ENCODE data around the gene PIP5KL1. TPM values are rescaled to one million over a fixed set of nuclear protein-coding genes. Genes with fewer than 3 reads are reported as not detected.

The PIP5KL1 gene
- total RNA-seq, 1 experiment from 2014 or later, result 16.8 TPM

DNA sequence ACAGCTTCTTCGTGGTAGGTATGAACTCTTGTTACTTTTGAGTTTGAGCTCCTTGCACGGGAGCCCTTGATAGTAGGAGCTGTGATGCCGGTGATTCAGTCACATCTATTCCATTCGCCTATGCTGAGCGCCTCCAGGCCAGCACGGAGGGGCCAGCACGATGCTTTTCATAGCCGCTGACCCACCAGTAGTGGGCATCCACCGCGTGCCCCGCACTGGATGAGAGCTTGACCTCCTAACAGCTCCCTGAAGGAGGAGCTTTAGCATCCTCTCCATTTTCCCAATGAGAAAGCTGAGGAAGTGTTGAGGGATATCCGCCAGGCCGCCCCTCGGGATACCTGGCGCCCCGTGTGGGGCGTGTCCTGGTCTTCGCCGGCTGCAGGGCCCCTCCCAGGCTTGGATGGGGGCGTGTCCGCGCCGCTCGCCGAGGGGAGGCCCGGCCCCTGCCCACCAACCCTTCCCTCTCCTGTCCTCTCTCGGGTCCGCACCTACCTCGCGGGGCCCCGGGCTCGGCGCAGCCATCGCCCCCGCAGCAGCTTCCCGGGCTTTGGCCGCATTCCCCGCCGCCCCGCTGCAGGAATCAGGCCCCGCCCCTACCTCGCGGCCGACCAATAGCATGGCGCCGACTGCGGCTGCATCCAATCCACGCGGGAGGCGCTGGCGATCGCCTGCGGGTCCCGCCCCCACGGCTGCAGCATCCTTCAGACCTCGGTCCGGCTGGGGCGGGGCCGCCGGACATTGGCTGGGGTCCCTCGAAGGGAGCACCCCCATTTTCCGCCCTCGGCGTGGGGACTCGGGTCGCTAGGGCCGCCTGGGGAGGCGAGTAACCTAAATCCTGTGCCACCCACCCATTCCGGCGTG is at the start of gene PIP5KL1 (continued):
- TF ChIP-seq TCF7 (CRISPR knock-in tag; IDR thresholded peaks at IDR 0.05; ENCODE audit: low read depth), result no peak
- TF ChIP-seq ESRRA (CRISPR knock-in tag; IDR thresholded peaks at IDR 0.05; ENCODE audit: borderline replicate concordance), result no peak
- TF ChIP-seq, protein P1, sequence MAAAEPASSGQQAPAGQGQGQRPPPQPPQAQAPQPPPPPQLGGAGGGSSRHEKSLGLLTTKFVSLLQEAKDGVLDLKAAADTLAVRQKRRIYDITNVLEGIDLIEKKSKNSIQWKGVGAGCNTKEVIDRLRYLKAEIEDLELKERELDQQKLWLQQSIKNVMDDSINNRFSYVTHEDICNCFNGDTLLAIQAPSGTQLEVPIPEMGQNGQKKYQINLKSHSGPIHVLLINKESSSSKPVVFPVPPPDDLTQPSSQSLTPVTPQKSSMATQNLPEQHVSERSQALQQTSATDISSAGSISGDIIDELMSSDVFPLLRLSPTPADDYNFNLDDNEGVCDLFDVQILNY (CRISPR knock-in tag; IDR thresholded peaks at IDR 0.05), result peak; percentile 95
- no peak for TF ChIP-seq NR3C1 (CRISPR knock-in tag; conservative IDR thresholded peaks at IDR 0.05; ENCODE audit: low read depth)
- TF ChIP-seq ATF1 (CRISPR knock-in tag; IDR thresholded peaks at IDR 0.05), result no peak; the same call in 1 of the 2 replicates
- TF ChIP-seq SOX15 (CRISPR knock-in tag; IDR thresholded peaks at IDR 0.05), result no peak
- no peak for TF ChIP-seq IRF2 (CRISPR knock-in tag; IDR thresholded peaks at IDR 0.05; ENCODE audit: borderline replicate concordance, low read depth)
- TF ChIP-seq TEAD1 (CRISPR knock-in tag; IDR thresholded peaks at IDR 0.05), result peak; percentile 98
- TF ChIP-seq, protein P2, sequence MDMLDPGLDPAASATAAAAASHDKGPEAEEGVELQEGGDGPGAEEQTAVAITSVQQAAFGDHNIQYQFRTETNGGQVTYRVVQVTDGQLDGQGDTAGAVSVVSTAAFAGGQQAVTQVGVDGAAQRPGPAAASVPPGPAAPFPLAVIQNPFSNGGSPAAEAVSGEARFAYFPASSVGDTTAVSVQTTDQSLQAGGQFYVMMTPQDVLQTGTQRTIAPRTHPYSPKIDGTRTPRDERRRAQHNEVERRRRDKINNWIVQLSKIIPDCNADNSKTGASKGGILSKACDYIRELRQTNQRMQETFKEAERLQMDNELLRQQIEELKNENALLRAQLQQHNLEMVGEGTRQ (CRISPR knock-in tag; IDR thresholded peaks at IDR 0.05), result no peak
- 0 out of 2 replicates have a peak, but pooled peaks have one; percentile 66 for TF ChIP-seq JUN (CRISPR knock-in tag; IDR thresholded peaks at IDR 0.05)
- TF ChIP-seq, protein P3, sequence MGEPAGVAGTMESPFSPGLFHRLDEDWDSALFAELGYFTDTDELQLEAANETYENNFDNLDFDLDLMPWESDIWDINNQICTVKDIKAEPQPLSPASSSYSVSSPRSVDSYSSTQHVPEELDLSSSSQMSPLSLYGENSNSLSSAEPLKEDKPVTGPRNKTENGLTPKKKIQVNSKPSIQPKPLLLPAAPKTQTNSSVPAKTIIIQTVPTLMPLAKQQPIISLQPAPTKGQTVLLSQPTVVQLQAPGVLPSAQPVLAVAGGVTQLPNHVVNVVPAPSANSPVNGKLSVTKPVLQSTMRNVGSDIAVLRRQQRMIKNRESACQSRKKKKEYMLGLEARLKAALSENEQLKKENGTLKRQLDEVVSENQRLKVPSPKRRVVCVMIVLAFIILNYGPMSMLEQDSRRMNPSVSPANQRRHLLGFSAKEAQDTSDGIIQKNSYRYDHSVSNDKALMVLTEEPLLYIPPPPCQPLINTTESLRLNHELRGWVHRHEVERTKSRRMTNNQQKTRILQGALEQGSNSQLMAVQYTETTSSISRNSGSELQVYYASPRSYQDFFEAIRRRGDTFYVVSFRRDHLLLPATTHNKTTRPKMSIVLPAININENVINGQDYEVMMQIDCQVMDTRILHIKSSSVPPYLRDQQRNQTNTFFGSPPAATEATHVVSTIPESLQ (CRISPR knock-in tag; IDR thresholded peaks at IDR 0.05), result no peak; the same call in 1 of the 2 replicates
- no peak for TF ChIP-seq E2F4 (CRISPR knock-in tag; IDR thresholded peaks at IDR 0.05; ENCODE audit: borderline replicate concordance, low read depth)
- TF ChIP-seq, protein P4, sequence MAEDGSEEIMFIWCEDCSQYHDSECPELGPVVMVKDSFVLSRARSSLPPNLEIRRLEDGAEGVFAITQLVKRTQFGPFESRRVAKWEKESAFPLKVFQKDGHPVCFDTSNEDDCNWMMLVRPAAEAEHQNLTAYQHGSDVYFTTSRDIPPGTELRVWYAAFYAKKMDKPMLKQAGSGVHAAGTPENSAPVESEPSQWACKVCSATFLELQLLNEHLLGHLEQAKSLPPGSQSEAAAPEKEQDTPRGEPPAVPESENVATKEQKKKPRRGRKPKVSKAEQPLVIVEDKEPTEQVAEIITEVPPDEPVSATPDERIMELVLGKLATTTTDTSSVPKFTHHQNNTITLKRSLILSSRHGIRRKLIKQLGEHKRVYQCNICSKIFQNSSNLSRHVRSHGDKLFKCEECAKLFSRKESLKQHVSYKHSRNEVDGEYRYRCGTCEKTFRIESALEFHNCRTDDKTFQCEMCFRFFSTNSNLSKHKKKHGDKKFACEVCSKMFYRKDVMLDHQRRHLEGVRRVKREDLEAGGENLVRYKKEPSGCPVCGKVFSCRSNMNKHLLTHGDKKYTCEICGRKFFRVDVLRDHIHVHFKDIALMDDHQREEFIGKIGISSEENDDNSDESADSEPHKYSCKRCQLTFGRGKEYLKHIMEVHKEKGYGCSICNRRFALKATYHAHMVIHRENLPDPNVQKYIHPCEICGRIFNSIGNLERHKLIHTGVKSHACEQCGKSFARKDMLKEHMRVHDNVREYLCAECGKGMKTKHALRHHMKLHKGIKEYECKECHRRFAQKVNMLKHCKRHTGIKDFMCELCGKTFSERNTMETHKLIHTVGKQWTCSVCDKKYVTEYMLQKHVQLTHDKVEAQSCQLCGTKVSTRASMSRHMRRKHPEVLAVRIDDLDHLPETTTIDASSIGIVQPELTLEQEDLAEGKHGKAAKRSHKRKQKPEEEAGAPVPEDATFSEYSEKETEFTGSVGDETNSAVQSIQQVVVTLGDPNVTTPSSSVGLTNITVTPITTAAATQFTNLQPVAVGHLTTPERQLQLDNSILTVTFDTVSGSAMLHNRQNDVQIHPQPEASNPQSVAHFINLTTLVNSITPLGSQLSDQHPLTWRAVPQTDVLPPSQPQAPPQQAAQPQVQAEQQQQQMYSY (CRISPR knock-in tag; IDR thresholded peaks at IDR 0.05), result no peak
- no peak for TF ChIP-seq FOXJ3 (CRISPR knock-in tag; IDR thresholded peaks at IDR 0.05; ENCODE audit: borderline replicate concordance)
- TF ChIP-seq, protein P5, sequence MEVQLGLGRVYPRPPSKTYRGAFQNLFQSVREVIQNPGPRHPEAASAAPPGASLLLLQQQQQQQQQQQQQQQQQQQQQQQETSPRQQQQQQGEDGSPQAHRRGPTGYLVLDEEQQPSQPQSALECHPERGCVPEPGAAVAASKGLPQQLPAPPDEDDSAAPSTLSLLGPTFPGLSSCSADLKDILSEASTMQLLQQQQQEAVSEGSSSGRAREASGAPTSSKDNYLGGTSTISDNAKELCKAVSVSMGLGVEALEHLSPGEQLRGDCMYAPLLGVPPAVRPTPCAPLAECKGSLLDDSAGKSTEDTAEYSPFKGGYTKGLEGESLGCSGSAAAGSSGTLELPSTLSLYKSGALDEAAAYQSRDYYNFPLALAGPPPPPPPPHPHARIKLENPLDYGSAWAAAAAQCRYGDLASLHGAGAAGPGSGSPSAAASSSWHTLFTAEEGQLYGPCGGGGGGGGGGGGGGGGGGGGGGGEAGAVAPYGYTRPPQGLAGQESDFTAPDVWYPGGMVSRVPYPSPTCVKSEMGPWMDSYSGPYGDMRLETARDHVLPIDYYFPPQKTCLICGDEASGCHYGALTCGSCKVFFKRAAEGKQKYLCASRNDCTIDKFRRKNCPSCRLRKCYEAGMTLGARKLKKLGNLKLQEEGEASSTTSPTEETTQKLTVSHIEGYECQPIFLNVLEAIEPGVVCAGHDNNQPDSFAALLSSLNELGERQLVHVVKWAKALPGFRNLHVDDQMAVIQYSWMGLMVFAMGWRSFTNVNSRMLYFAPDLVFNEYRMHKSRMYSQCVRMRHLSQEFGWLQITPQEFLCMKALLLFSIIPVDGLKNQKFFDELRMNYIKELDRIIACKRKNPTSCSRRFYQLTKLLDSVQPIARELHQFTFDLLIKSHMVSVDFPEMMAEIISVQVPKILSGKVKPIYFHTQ (CRISPR knock-in tag; IDR thresholded peaks at IDR 0.05), result no peak
- TF ChIP-seq ATF3 (CRISPR knock-in tag; conservative IDR thresholded peaks at IDR 0.05), result no peak
- TF ChIP-seq OVOL2 (CRISPR knock-in tag; IDR thresholded peaks at IDR 0.05; ENCODE audit: borderline replicate concordance), result no peak
- peak; percentile 55; the same call in 1 of the 2 replicates for TF ChIP-seq NR1H2 (CRISPR knock-in tag; IDR thresholded peaks at IDR 0.05)
- 0 out of 2 replicates have a peak, but pooled peaks have one; percentile 42 for TF ChIP-seq NFATC4 (CRISPR knock-in tag; IDR thresholded peaks at IDR 0.05)
- TF ChIP-seq GTF2I (CRISPR knock-in tag; conservative IDR thresholded peaks at IDR 0.05), result no peak
- peak; percentile 69; the same call in 1 of the 2 replicates for TF ChIP-seq EMX1 (CRISPR knock-in tag; IDR thresholded peaks at IDR 0.05)
- TF ChIP-seq, protein P6, sequence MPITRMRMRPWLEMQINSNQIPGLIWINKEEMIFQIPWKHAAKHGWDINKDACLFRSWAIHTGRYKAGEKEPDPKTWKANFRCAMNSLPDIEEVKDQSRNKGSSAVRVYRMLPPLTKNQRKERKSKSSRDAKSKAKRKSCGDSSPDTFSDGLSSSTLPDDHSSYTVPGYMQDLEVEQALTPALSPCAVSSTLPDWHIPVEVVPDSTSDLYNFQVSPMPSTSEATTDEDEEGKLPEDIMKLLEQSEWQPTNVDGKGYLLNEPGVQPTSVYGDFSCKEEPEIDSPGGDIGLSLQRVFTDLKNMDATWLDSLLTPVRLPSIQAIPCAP (CRISPR knock-in tag; IDR thresholded peaks at IDR 0.05), result no peak
- 0 out of 2 replicates have a peak, but pooled peaks have one; percentile 64 for TF ChIP-seq ZBTB43 (CRISPR knock-in tag; IDR thresholded peaks at IDR 0.05)
- no peak; the same call in 1 of the 2 replicates for TF ChIP-seq ETV6 (CRISPR knock-in tag; IDR thresholded peaks at IDR 0.05)
